B cell (primary cell): ENCODE results near the gene HS6ST2.

Experiments used
- EZH2 ChIP-seq: IDR thresholded peaks from 2 replicates; pipeline ENCODE4 v1.6.1; 2012; ENCODE audit warnings: borderline replicate concordance, low read depth, mild to moderate bottlenecking, moderate library complexity, low read length; ENCODE audit not compliant: insufficient read depth, poor library complexity, severe bottlenecking
- TF ChIP-seq, protein P1 (sequence below): fragments of 200-600 bp; IDR thresholded peaks from one replicate; pipeline ENCODE4 v1.8.0; 2022; ENCODE audit warnings: antibody characterized with exemption, mild to moderate bottlenecking

DNA sequence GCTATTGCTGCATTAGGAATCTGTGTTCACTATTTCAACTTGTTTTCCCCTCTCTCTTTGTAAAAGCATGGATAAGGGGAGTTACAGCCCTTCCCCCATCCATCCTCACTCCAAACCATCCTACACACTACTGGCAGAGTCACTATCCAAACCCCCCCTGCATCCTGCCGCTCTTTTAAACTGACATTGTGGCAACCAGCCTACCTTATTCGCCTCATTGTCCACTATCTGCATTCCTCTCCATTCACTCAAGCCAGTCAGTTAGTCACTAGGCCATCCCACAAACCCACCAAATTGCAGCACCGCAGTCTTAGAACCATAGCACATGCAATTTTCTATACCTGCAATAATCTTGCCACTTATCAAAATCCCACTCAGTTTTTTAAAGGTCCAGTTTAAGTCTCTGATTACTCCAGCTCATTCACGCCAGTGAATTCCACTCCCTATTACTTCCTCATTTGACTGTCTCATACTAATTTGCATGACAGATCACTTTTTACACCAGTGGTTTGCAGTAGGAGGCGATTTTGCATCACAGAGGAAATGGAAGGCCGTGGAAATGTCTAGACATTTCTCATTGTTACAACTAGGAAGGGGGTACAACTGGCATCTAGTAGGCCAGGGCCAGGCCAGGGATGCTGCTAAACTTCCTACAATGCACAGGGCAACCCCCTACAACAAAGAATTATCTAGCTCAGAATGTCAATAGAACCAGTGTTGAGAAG, 181.8 kb downstream of the HS6ST2 start:
- TF ChIP-seq, protein P1, sequence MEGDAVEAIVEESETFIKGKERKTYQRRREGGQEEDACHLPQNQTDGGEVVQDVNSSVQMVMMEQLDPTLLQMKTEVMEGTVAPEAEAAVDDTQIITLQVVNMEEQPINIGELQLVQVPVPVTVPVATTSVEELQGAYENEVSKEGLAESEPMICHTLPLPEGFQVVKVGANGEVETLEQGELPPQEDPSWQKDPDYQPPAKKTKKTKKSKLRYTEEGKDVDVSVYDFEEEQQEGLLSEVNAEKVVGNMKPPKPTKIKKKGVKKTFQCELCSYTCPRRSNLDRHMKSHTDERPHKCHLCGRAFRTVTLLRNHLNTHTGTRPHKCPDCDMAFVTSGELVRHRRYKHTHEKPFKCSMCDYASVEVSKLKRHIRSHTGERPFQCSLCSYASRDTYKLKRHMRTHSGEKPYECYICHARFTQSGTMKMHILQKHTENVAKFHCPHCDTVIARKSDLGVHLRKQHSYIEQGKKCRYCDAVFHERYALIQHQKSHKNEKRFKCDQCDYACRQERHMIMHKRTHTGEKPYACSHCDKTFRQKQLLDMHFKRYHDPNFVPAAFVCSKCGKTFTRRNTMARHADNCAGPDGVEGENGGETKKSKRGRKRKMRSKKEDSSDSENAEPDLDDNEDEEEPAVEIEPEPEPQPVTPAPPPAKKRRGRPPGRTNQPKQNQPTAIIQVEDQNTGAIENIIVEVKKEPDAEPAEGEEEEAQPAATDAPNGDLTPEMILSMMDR, result no peak
- no peak for TF ChIP-seq EZH2
